ENCODE measurements around the gene SMG6. TPM values are rescaled to one million over a fixed set of nuclear protein-coding genes. Genes with fewer than 3 reads are reported as not detected.

SMG6 gene
- total and polyA plus RNA-seq, 2 of the 13 experiments (the other 11 are each of a cell fraction or from before 2014, with no cell fraction given), result 4.6 to 14.6 TPM

- no peak overlapping the region for H3K4me3 ChIP-seq (replicated peaks in 1 of 3; ENCODE audit: insufficient read depth in 1 of 3, low read depth in 2 of 3, low read length in 3 of 3)
- intact Hi-C loops (cut with micrococcal nuclease; ENCODE audit: unreplicated experiment), result loop anchor here (2.0 to 5.0 kb wide), 2 partner anchors 70 to 77 kb away; no protein-coding TSS in a partner anchor
- H3K27me3 ChIP-seq (ENCODE audit: control insufficient read depth in 1 of 2, insufficient read depth in 2 of 2, low read length in 2 of 2), result no peaks in the 10 kb centered on the region
- H3K79me2 ChIP-seq (ENCODE audit: insufficient read depth, low read length), result no peaks in the 10 kb centered on the region
- 71% methylated on average over 16 of the region's 16 CpGs for WGBS (ENCODE audit: low lambda C conversion rate)
- H3K9ac ChIP-seq (ENCODE audit: insufficient read depth, low read depth, low read length), result 0 out of 2 replicates have a peak overlapping the region, but pooled peaks have one; percentile 35
- no peak overlapping the region; the same call in 1 of the 2 replicates for H3K4me2 ChIP-seq (ENCODE audit: low read depth, low read length)
- BruUV-seq (replicated peaks), result no TSS peak
- FAIRE-seq (no peak), DNase-seq (ENCODE audit: low spot score) (peak; percentile 82), ATAC-seq (no peak; the same call in 2 of the 3 replicates)
- in situ Hi-C loops (cut with HindIII; ENCODE audit: extremely low pct_ligation_motif_present, low pct_unique_long_range_greater_than_20kb), result no loop called here
- ChIA-PET CTCF (ENCODE audit: low intra/inter-chr PET ratio, low total read pairs) (no interaction called here), POLR2A (no interaction called here)
- peak overlapping the region; percentile 10 for H3K27ac ChIP-seq (ENCODE audit: extremely low read length, insufficient read depth, low read length)
- H3K4me1 ChIP-seq (ENCODE audit: insufficient read depth, low read length), result peaks cover 59% of the 10 kb centered on the region
- no peaks in the 10 kb centered on the region for H3K9me3 ChIP-seq (ENCODE audit: low read length)
- peaks cover 7 to 23% of the 10 kb centered on the region in 2 experiments for H3K36me3 ChIP-seq (replicated peaks in 1 of 2; ENCODE audit: control insufficient read depth in 1 of 2, insufficient read depth in 2 of 2, low read length in 2 of 2)
- no peaks in the 10 kb centered on the region for H4K20me1 ChIP-seq (ENCODE audit: insufficient read depth, low read length)
- no peak overlapping the region for H2AFZ ChIP-seq (ENCODE audit: low read length)
- TF ChIP-seq SAP130 (CRISPR knock-in tag; IDR thresholded peaks at IDR 0.05; ENCODE audit: low read depth) (0 out of 2 replicates have a peak, but pooled peaks have one; percentile 13), ZNF776 (CRISPR knock-in tag; IDR thresholded peaks at IDR 0.05) (no peak), RARA (CRISPR knock-in tag; IDR thresholded peaks at IDR 0.05) (peak; percentile 76), TGIF2 (CRISPR knock-in tag; IDR thresholded peaks at IDR 0.05) (no peak), GLI4 (CRISPR knock-in tag; IDR thresholded peaks at IDR 0.05; ENCODE audit: borderline replicate concordance) (no peak), SP4 (CRISPR knock-in tag; IDR thresholded peaks at IDR 0.05) (no peak), ZNF772 (CRISPR knock-in tag; IDR thresholded peaks at IDR 0.05) (no peak), SALL1 (CRISPR knock-in tag; IDR thresholded peaks at IDR 0.05) (no peak), KLF12 (CRISPR knock-in tag; IDR thresholded peaks at IDR 0.05; ENCODE audit: borderline replicate concordance) (no peak), SOX13 (IDR thresholded peaks at IDR 0.05) (no peak), SOX13 (CRISPR knock-in tag; conservative IDR thresholded peaks at IDR 0.05 in 1 of 2, IDR thresholded peaks at IDR 0.05 in 1 of 2) (no peak), FOXP1 (IDR thresholded peaks at IDR 0.05) (no peak), FOXP1 (CRISPR knock-in tag; IDR thresholded peaks at IDR 0.05) (peak; percentile 33; the same call in 1 of the 2 replicates), ZSCAN21 (CRISPR knock-in tag; IDR thresholded peaks at IDR 0.05; ENCODE audit: borderline replicate concordance) (no peak), NFE2L2 (IDR thresholded peaks at IDR 0.05; ENCODE audit: low read length) (no peak), JUND (CRISPR knock-in tag; IDR thresholded peaks at IDR 0.05) (no peak), MBD4 (IDR thresholded peaks at IDR 0.05; ENCODE audit: borderline replicate concordance, low read length) (no peak), DR1 (CRISPR knock-in tag; IDR thresholded peaks at IDR 0.05) (no peak), ZSCAN20 (CRISPR knock-in tag; IDR thresholded peaks at IDR 0.05; ENCODE audit: borderline replicate concordance) (no peak), SRSF4 (IDR thresholded peaks at IDR 0.05; ENCODE audit: low read depth, low read length, poor library complexity, severe bottlenecking) (no peak), DPF2 (CRISPR knock-in tag; IDR thresholded peaks at IDR 0.05; ENCODE audit: borderline replicate concordance, low read depth) (no peak), ZNF24 (IDR thresholded peaks at IDR 0.05) (no peak)
- TF ChIP-seq, protein P1, sequence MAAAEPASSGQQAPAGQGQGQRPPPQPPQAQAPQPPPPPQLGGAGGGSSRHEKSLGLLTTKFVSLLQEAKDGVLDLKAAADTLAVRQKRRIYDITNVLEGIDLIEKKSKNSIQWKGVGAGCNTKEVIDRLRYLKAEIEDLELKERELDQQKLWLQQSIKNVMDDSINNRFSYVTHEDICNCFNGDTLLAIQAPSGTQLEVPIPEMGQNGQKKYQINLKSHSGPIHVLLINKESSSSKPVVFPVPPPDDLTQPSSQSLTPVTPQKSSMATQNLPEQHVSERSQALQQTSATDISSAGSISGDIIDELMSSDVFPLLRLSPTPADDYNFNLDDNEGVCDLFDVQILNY (CRISPR knock-in tag; conservative IDR thresholded peaks at IDR 0.05), result no peak
- TF ChIP-seq, protein P2, sequence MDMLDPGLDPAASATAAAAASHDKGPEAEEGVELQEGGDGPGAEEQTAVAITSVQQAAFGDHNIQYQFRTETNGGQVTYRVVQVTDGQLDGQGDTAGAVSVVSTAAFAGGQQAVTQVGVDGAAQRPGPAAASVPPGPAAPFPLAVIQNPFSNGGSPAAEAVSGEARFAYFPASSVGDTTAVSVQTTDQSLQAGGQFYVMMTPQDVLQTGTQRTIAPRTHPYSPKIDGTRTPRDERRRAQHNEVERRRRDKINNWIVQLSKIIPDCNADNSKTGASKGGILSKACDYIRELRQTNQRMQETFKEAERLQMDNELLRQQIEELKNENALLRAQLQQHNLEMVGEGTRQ (IDR thresholded peaks at IDR 0.05; ENCODE audit: low read depth, low read length), result no peak
- TF ChIP-seq, protein P2 (CRISPR knock-in tag; IDR thresholded peaks at IDR 0.05; ENCODE audit: borderline replicate concordance), result no peak
Measured at GRCh38 chr17:2172077-2172851, 131.3 kb downstream of the SMG6 start.

All from HepG2 (cell line).